ENCODE data around the gene ZNF536. TPM values are rescaled to one million over a fixed set of nuclear protein-coding genes. Genes with fewer than 3 reads are reported as not detected.

The ZNF536 gene
- total and polyA plus RNA-seq, 9 of the 15 experiments (the other 6 are each of a cell fraction or from before 2014, with no cell fraction given) = not detected

GRCh38 chr19:30504272-30504671 lies 132.1 kb downstream of the ZNF536 start (continued):
- TF ChIP-seq ZNF518B (CRISPR knock-in tag; IDR thresholded peaks at IDR 0.05) = no peak
- no peak for TF ChIP-seq PREB (CRISPR knock-in tag; IDR thresholded peaks at IDR 0.05)
- no peak for TF ChIP-seq CREB1 (IDR thresholded peaks at IDR 0.05)
- TF ChIP-seq CREB1 (CRISPR knock-in tag; IDR thresholded peaks at IDR 0.05) = no peak
- TF ChIP-seq BRD4 (IDR thresholded peaks at IDR 0.05) = no peak
- TF ChIP-seq NBN (IDR thresholded peaks at IDR 0.05; ENCODE audit: low read depth) = no peak
